ENCODE results near the gene KLHL13.
"Not testable (repeated sequence)": the region's sequence is repeated elsewhere in the genome, so short reads cannot be mapped to it uniquely, and the experiment has no call there.

The KLHL13 gene

DNA sequence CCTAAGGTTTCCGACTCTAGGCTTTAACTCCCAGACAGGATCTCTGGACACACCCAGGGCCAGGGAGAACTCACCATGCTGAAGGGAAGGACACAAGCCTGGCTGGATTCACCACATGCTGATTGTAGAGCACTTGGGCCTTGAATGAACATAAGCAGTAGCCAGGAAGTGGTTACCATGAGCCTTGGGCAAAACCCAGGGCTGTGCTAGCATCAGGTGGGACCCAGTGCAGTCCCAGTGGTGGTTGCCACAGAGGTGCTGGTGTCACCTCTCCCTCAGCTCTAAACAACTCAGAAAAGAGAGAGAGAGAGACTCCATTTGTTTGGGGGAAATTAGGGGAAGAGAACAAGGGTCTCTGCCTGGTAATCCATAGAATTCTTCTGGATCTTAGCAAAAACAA is 77.0 kb downstream of the KLHL13 start:
- no peak for DNase-seq (ENCODE audit: low spot score)
- TF ChIP-seq, protein P1, sequence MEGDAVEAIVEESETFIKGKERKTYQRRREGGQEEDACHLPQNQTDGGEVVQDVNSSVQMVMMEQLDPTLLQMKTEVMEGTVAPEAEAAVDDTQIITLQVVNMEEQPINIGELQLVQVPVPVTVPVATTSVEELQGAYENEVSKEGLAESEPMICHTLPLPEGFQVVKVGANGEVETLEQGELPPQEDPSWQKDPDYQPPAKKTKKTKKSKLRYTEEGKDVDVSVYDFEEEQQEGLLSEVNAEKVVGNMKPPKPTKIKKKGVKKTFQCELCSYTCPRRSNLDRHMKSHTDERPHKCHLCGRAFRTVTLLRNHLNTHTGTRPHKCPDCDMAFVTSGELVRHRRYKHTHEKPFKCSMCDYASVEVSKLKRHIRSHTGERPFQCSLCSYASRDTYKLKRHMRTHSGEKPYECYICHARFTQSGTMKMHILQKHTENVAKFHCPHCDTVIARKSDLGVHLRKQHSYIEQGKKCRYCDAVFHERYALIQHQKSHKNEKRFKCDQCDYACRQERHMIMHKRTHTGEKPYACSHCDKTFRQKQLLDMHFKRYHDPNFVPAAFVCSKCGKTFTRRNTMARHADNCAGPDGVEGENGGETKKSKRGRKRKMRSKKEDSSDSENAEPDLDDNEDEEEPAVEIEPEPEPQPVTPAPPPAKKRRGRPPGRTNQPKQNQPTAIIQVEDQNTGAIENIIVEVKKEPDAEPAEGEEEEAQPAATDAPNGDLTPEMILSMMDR (IDR thresholded peaks at IDR 0.05; ENCODE audit: extremely low read depth, missing control alignments), result no peak

DNA sequence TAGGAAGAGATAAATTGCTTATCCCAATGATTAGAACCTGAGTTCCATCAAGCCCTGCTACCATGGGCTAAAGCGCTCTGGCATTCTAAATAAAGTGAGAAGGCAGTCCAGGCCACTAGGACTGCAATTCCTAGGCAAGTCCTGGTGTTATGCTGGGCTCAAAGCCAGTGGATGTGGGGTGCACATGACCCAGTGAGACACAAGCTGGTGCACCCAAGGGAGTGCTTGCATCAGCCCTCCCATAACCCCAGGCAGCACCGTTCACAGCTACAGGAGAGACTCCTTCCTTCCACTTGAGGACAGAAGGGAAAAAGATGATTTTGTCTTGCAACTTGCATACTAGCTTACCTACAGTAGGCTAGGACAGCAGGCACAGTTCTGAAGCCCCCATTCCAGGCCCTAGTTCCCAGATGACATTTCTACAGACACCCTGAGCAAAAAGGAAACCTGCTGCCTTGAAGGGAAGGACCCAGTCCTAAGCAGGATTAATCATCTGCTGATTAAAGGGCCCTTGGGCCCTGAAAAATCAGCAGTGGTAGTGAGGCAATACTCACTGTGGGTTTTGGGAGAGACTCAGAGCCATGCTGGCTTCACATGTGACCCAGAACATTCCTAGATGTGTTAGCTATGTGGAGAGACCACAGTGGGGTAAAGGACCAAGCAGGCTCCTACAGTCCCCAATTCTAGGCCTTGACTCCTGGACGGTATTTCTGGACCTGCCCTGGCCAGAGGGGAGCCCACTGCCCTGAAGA is 77.8 kb downstream of the KLHL13 start:
- TF ChIP-seq, protein P1 (IDR thresholded peaks at IDR 0.05; ENCODE audit: extremely low read depth, missing control alignments), result no peak
- no peak for DNase-seq (ENCODE audit: low spot score)

- DNase-seq (ENCODE audit: low spot score), result no peak
- TF ChIP-seq, protein P1 (IDR thresholded peaks at IDR 0.05; ENCODE audit: extremely low read depth, missing control alignments), result no peak
Observed at GRCh38 chrX:118026631-118027030, 90.0 kb downstream of the KLHL13 start.

DNA sequence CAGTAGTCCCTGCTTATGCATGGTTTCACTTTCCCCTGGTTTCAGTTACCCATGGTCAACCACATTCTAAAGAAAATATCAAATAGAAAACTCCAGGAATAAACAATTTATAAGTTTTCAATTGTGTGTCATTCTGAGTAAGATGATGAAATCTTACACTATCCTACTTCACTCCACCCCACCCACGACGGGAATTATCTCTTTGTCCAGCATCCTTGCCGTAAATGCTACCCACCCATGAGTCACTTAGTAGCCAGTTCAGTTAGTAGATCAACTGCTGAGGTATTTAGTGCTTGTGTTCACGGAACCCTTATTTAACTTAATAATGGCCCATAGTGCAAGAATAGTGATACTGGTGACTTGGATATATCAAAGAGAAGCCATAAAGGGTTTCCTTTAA is 91.4 kb downstream of the KLHL13 start:
- TF ChIP-seq, protein P1 (IDR thresholded peaks at IDR 0.05; ENCODE audit: extremely low read depth, missing control alignments), result no peak
- DNase-seq (ENCODE audit: low spot score), result no peak

GRCh38 chrX:118024482-118024881 is 92.1 kb downstream of the KLHL13 start:
- no peak for DNase-seq (ENCODE audit: low spot score)
- TF ChIP-seq, protein P1 (IDR thresholded peaks at IDR 0.05; ENCODE audit: extremely low read depth, missing control alignments), result no peak

- TF ChIP-seq, protein P1 (IDR thresholded peaks at IDR 0.05; ENCODE audit: extremely low read depth, missing control alignments), result no peak
Observed at GRCh38 chrX:118022753-118023152, 93.9 kb downstream of the KLHL13 start.

DNA sequence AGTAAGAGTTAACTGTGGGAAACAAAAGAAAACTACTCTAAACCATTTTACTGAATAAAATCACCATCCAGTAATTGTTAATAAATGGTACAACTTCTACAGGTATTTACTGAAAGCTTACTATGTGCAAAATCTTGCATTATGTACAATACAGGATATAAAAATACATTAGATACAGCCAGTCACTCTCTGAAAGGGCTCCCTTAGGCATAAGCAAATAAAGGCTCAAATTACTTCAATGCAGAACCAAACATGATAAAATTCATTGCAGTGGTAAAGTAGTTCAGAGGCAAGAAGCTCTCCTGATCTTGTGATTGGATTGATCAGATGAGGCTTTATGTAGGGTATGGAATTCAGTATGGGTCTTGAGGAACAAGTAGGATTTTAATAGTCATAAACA is 100.2 kb downstream of the KLHL13 start:
- TF ChIP-seq, protein P1 (IDR thresholded peaks at IDR 0.05; ENCODE audit: extremely low read depth, missing control alignments), result no peak
- no peak for DNase-seq (ENCODE audit: low spot score)

More at GRCh38 chrX:118022753-118023152, 93.9 kb downstream of the KLHL13 start:
- no peak for DNase-seq (ENCODE audit: low spot score)

DNA sequence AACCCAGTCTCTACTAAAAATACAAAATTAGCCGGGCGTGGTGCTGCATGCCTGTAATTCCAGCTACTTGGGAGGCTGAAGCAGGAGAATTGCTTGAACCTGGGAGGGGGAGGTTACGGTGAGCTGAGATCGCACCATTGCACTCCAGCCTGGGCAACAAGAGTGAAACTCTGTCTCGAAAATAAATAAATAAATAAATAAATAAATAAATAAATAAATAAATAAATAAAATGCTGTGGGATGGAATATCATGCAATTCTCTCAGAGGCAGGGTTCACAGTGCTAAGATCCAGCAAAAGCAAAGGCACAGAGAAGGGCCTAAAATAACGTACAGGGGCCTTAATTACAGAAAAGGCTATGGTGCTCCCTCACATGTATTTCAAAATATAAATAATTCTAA is 114.2 kb downstream of the KLHL13 start:
- not testable (repeated sequence) for DNase-seq (ENCODE audit: low spot score)

All from GM20000 (cell line).